Aorta (tissue), 5 donors: Measurements from ENCODE around the gene CPT1C. TPM values are rescaled to one million over a fixed set of nuclear protein-coding genes. Genes with fewer than 3 reads are reported as not detected.

Experiments used
- ATAC-seq: fragments of 200-7000 bp; cut with Tn5 transposase; one replicate; pipeline ENCODE4 v1.9.1; 2022; ENCODE audit warnings: moderate library complexity; ENCODE audit not compliant: low FRiP score
- DNase-seq, 2 donors: peaks; one replicate each; pipeline ENCODE4 v3.0.0-alpha.2; 2020
- H3K27ac ChIP-seq, 2 donors: one replicate each; pipeline ENCODE4 v1.5.1; 2013; ENCODE audit warnings: low read length in 2 of 2, mild to moderate bottlenecking in 2 of 2, moderate library complexity in 2 of 2, control low read depth in 1 of 2, inconsistent platforms in 1 of 2, low read depth in 1 of 2
- H3K27me3 ChIP-seq, 2 donors: one replicate each; pipeline ENCODE4 v1.6.1; 2013; ENCODE audit warnings: control low read depth in 1 of 2, low read length in 1 of 2, mild to moderate bottlenecking in 1 of 2, moderate library complexity in 1 of 2; ENCODE audit not compliant: insufficient read depth in 2 of 2, control insufficient read depth in 1 of 2
- H3K36me3 ChIP-seq, 2 donors: one replicate each; pipeline ENCODE4 v1.6.1; 2013; ENCODE audit warnings: control low read depth in 1 of 2, low read length in 1 of 2, mild to moderate bottlenecking in 1 of 2; ENCODE audit not compliant: insufficient read depth in 2 of 2, control insufficient read depth in 1 of 2
- H3K4me1 ChIP-seq, 2 donors: one replicate each; pipeline ENCODE4 v1.6.1; 2013; ENCODE audit warnings: low read length in 2 of 2, control low read depth in 1 of 2, mild to moderate bottlenecking in 1 of 2, moderate library complexity in 1 of 2; ENCODE audit not compliant: insufficient read depth in 2 of 2, control insufficient read depth in 1 of 2
- H3K4me3 ChIP-seq, 2 donors: one replicate each; pipeline ENCODE4 v1.5.1; 2013; ENCODE audit warnings: low read length in 2 of 2, control low read depth in 1 of 2, mild to moderate bottlenecking in 1 of 2
- H3K9me3 ChIP-seq: one replicate; pipeline ENCODE4 v1.6.1; 2013; ENCODE audit warnings: mild to moderate bottlenecking, low read length; ENCODE audit not compliant: control insufficient read depth
- WGBS, 2 donors: extraction: QIAGEN DNeasy Blood & Tissue Kit; methylation state at CpG; one replicate each; pipeline ENCODE4 v1.1.7; 2013; 5-methylcytosine and 5-hydroxymethylcytosine counted together
- intact Hi-C, 2 donors: fragments of 100-400 bp; cut with DNase I; formaldehyde crosslinking; loops; one replicate each; pipeline versions ENCODE4 v1.14.2 to v1.15.0; 2022
- microRNA-seq, 2 donors: library from miRNA; unstranded; fragments of <30 nt; microRNA quantifications; one replicate each; pipeline ENCODE4 v1.2.0, GENCODE V29; 2020
- polyA plus RNA-seq, 2 donors: library from polyadenylated mRNA; stranded (reverse); fragments of 200-250 nt; gene quantifications; one replicate each; pipeline ENCODE4 v1.2.3, GENCODE V29; 2013
- total RNA-seq, 2 donors: library from RNA; stranded (reverse); fragmentation: NEBNext Ultra II Directional; extraction: Animal tissue kit (Norgen Biotek cat#: 25700); gene quantifications; one replicate each; pipeline ENCODE4 v1.2.1, GENCODE V29; 2021
- donor health status: healthy with polysubstance abuse.
- donor health status: Bipolar disorder and iron deficiency.
- donor health status: DM: no; HTN: no; CAD: no.
- donor health status: DM: no; HTN: no; CAD: no.
- donor health status: DM: yes; HTN: yes; CAD: no.

Gene CPT1C
- total and polyA plus RNA-seq, 4 donors, result 1.9 to 24.4 (median 6.1) TPM

DNA sequence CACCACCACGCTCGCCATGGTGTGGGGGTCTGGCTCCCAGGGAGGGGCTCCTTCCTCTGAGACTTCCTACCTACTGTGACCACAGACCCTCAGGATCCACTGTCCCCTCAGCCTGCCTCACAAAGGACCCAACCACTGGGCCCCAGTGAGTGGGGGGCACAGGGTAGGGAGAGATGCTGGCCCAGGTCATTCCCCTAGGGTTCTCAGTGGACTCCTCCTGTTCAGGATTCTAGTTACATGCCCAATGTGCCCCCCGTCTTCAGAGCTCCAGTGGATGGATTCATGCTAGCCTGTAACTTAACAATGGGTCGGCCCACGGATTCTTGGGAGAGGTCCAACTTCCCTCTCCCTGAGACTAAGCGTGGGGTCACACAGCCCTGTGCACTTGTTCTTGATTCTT lies 72.3 kb downstream of the CPT1C start, which contains the start of gene TSKS:
TSKS (minus strand) TSS at position 77 of the 400 bp plus-strand sequence; CDS start at position 18, 59 bp downstream.
- no peak within 1 kb of the TSS for H3K27ac ChIP-seq
- H3K36me3 ChIP-seq, result no peaks in the 10 kb centered on the region
- intact Hi-C loops, result loop anchor here (10.0 kb wide), 2 partner anchors 102 to 238 kb away; partner anchors contain the start of genes PNKP (in 1 of the 2) and RCN3 (in 1 of the 2)
- ATAC-seq (no peak), DNase-seq (no peak)
- no peaks in the 10 kb centered on the region for H3K9me3 ChIP-seq
- H3K4me3 ChIP-seq, result no peak within 1 kb of the TSS
- H3K4me1 ChIP-seq, result peaks cover 0 to 2% of the 10 kb centered on the region in 2 donors
- H3K27me3 ChIP-seq, result no peaks in the 10 kb centered on the region
- 77 to 82% methylated on average over 6 of the region's 6 CpGs for WGBS, 2 donors

Small RNA genes lying within 50 kb of the gene (microRNA-seq; reads per million reads assigned to microRNA genes)
- 0 reads per million in 2 donors for gene MIR5088

Other genes with a start within 250 kb of the CPT1C start
- gene SLC17A7, start 249.6 kb upstream of the CPT1C start, total RNA-seq, result 1 to 10 TPM; 1.0 to 4.7 TPM
- gene SLC17A7, start 249.6 kb upstream of the CPT1C start, polyA plus RNA-seq, result under 1 TPM; 0.15 to 0.50 TPM
- gene PIH1D1, start 239.3 kb upstream of the CPT1C start, total RNA-seq, result 10 to 100 TPM; 45.0 to 74.7 TPM
- gene PIH1D1, start 239.3 kb upstream of the CPT1C start, polyA plus RNA-seq, result 100 to 1,000 TPM in 1 of 2 donors, 10 to 100 TPM in 1; 53.7 to 124 TPM
- 10 to 100 TPM; 17.1 to 23.7 TPM for gene ALDH16A1, start 237.9 kb upstream of the CPT1C start, total RNA-seq
- gene ALDH16A1, start 237.9 kb upstream of the CPT1C start, polyA plus RNA-seq, result 10 to 100 TPM in 1 of 2 donors, 1 to 10 TPM in 1; 4.8 to 62.4 TPM
- gene FLT3LG, start 216.9 kb upstream of the CPT1C start, total RNA-seq, result 10 to 100 TPM in 1 of 2 donors, 1 to 10 TPM in 1; 6.3 to 17.6 TPM
- 10 to 100 TPM; 15.9 to 36.0 TPM for gene FLT3LG, start 216.9 kb upstream of the CPT1C start, polyA plus RNA-seq
- 1,000 to 10,000 TPM; 1,716 to 1,917 TPM for gene RPL13A, start 203.5 kb upstream of the CPT1C start, total RNA-seq
- 1,000 to 10,000 TPM; 3,431 to 4,797 TPM for gene RPL13A, start 203.5 kb upstream of the CPT1C start, polyA plus RNA-seq
- 1,000 to 10,000 TPM; 1,366 to 1,509 TPM for gene RPS11, start 194.7 kb upstream of the CPT1C start, total RNA-seq
- gene RPS11, start 194.7 kb upstream of the CPT1C start, polyA plus RNA-seq, result 1,000 to 10,000 TPM; 4,943 to 7,722 TPM
- gene FCGRT, start 178.5 kb upstream of the CPT1C start, total RNA-seq, result 100 to 1,000 TPM; 204 to 287 TPM
- gene FCGRT, start 178.5 kb upstream of the CPT1C start, polyA plus RNA-seq, result 100 to 1,000 TPM; 146 to 162 TPM
- gene RCN3, start 163.1 kb upstream of the CPT1C start, total RNA-seq, result 10 to 100 TPM; 82.6 to 90.2 TPM
- gene RCN3, start 163.1 kb upstream of the CPT1C start, polyA plus RNA-seq, result 100 to 1,000 TPM in 1 of 2 donors, 10 to 100 TPM in 1; 50.5 to 165 TPM
- gene NOSIP, start 110.6 kb upstream of the CPT1C start, total RNA-seq, result 10 to 100 TPM; 38.8 to 40.5 TPM
- 100 to 1,000 TPM in 1 of 2 donors, 10 to 100 TPM in 1; 52.5 to 135 TPM for gene NOSIP, start 110.6 kb upstream of the CPT1C start, polyA plus RNA-seq
- gene PRRG2, start 109.8 kb upstream of the CPT1C start, total RNA-seq, result 1 to 10 TPM in 1 of 2 donors, under 1 TPM in 1; 0.49 to 1.2 TPM
- gene PRRG2, start 109.8 kb upstream of the CPT1C start, polyA plus RNA-seq, result 1 to 10 TPM in 1 of 2 donors, not detected in 1; 4.1 TPM
- gene PRR12, start 99.9 kb upstream of the CPT1C start, total RNA-seq, result 10 to 100 TPM; 20.2 to 31.3 TPM
- 10 to 100 TPM in 1 of 2 donors, 1 to 10 TPM in 1; 2.6 to 10.1 TPM for gene PRR12, start 99.9 kb upstream of the CPT1C start, polyA plus RNA-seq
- gene RRAS, start 51.0 kb upstream of the CPT1C start, total RNA-seq, result 100 to 1,000 TPM; 139 to 167 TPM
- 100 to 1,000 TPM; 320 to 407 TPM for gene RRAS, start 51.0 kb upstream of the CPT1C start, polyA plus RNA-seq
- gene SCAF1, start 48.9 kb upstream of the CPT1C start, total RNA-seq, result 10 to 100 TPM; 53.0 to 54.5 TPM
- gene SCAF1, start 48.9 kb upstream of the CPT1C start, polyA plus RNA-seq, result 10 to 100 TPM; 10.1 to 19.0 TPM
- 10 to 100 TPM; 53.7 to 82.7 TPM for gene IRF3, start 25.3 kb upstream of the CPT1C start, total RNA-seq
- gene IRF3, start 25.3 kb upstream of the CPT1C start, polyA plus RNA-seq, result 100 to 1,000 TPM in 1 of 2 donors, 10 to 100 TPM in 1; 37.8 to 278 TPM
- 10 to 100 TPM in 1 of 2 donors, 1 to 10 TPM in 1; 9.9 to 14.0 TPM for gene BCL2L12, start 25.2 kb upstream of the CPT1C start, total RNA-seq
- 10 to 100 TPM in 1 of 2 donors, 1 to 10 TPM in 1; 5.8 to 16.4 TPM for gene BCL2L12, start 25.2 kb upstream of the CPT1C start, polyA plus RNA-seq
- gene PRMT1, start 13.8 kb upstream of the CPT1C start, total RNA-seq, result 10 to 100 TPM; 76.5 to 88.3 TPM
- 100 to 1,000 TPM in 1 of 2 donors, 10 to 100 TPM in 1; 68.5 to 110 TPM for gene PRMT1, start 13.8 kb upstream of the CPT1C start, polyA plus RNA-seq
- 1 to 10 TPM in 1 of 2 donors, under 1 TPM in 1; 0.94 to 4.8 TPM for gene ADM5, start 1.5 kb upstream of the CPT1C start, total RNA-seq
- under 1 TPM; 0.13 to 0.63 TPM for gene ADM5, start 1.5 kb upstream of the CPT1C start, polyA plus RNA-seq
- gene TSKS, start 72.2 kb downstream of the CPT1C start, total RNA-seq, result 1 to 10 TPM in 1 of 2 donors, under 1 TPM in 1; 0.42 to 2.6 TPM
- gene TSKS, start 72.2 kb downstream of the CPT1C start, polyA plus RNA-seq, result under 1 TPM in 1 of 2 donors, not detected in 1; 0.38 TPM
- gene AP2A1, start 75.9 kb downstream of the CPT1C start, total RNA-seq, result 10 to 100 TPM; 71.3 to 77.5 TPM
- 10 to 100 TPM; 19.9 to 63.1 TPM for gene AP2A1, start 75.9 kb downstream of the CPT1C start, polyA plus RNA-seq
- 10 to 100 TPM in 1 of 2 donors, 1 to 10 TPM in 1; 9.3 to 18.1 TPM for gene FUZ, start 122.2 kb downstream of the CPT1C start, total RNA-seq
- 10 to 100 TPM; 11.5 to 27.8 TPM for gene FUZ, start 122.2 kb downstream of the CPT1C start, polyA plus RNA-seq
- 10 to 100 TPM; 27.2 to 40.3 TPM for gene MED25, start 127.2 kb downstream of the CPT1C start, total RNA-seq
- gene MED25, start 127.2 kb downstream of the CPT1C start, polyA plus RNA-seq, result 10 to 100 TPM; 18.3 to 52.8 TPM
- gene PTOV1, start 160.0 kb downstream of the CPT1C start, total RNA-seq, result 100 to 1,000 TPM; 103 to 133 TPM
- gene PTOV1, start 160.0 kb downstream of the CPT1C start, polyA plus RNA-seq, result 100 to 1,000 TPM in 1 of 2 donors, 10 to 100 TPM in 1; 50.0 to 142 TPM
- 10 to 100 TPM; 65.2 to 76.5 TPM for gene PNKP, start 176.5 kb downstream of the CPT1C start, total RNA-seq
- 10 to 100 TPM; 23.7 to 93.0 TPM for gene PNKP, start 176.5 kb downstream of the CPT1C start, polyA plus RNA-seq
- 10 to 100 TPM; 27.5 to 27.8 TPM for gene AKT1S1, start 186.2 kb downstream of the CPT1C start, total RNA-seq
- 10 to 100 TPM; 24.4 to 44.6 TPM for gene AKT1S1, start 186.2 kb downstream of the CPT1C start, polyA plus RNA-seq
- 10 to 100 TPM; 41.1 to 52.4 TPM for gene TBC1D17, start 186.6 kb downstream of the CPT1C start, total RNA-seq
- 100 to 1,000 TPM in 1 of 2 donors, 10 to 100 TPM in 1; 22.7 to 102 TPM for gene TBC1D17, start 186.6 kb downstream of the CPT1C start, polyA plus RNA-seq
- gene IL4I1, start 205.8 kb downstream of the CPT1C start, total RNA-seq, result 1 to 10 TPM in 1 of 2 donors, under 1 TPM in 1; 0.84 to 7.2 TPM
- gene IL4I1, start 205.8 kb downstream of the CPT1C start, polyA plus RNA-seq, result under 1 TPM in 1 of 2 donors, not detected in 1; 0.50 TPM
- 10 to 100 TPM; 13.8 to 43.3 TPM for gene ATF5, start 238.1 kb downstream of the CPT1C start, total RNA-seq
- gene ATF5, start 238.1 kb downstream of the CPT1C start, polyA plus RNA-seq, result 10 to 100 TPM; 11.6 to 24.0 TPM
- 10 to 100 TPM; 27.7 to 39.8 TPM for gene NUP62, start 238.4 kb downstream of the CPT1C start, total RNA-seq
- 10 to 100 TPM; 13.3 to 17.3 TPM for gene NUP62, start 238.4 kb downstream of the CPT1C start, polyA plus RNA-seq